GM23338 (cell line): ENCODE results near the gene MESP1. TPM values are rescaled to one million over a fixed set of nuclear protein-coding genes. Genes with fewer than 3 reads are reported as not detected.

Source experiments
- ATAC-seq: fragments of 200-7000 bp; cut with Tn5 transposase; 3 replicates; pipeline ENCODE4 v1.9.1; 2020
- DNase-seq: peaks from one replicate; pipeline ENCODE4 v3.0.0-alpha.2; 2015; ENCODE audit warnings: low spot score
- H2AFZ ChIP-seq: fragments of 200-600 bp; sonication (generic); 2 replicates; pipeline ENCODE4 v1.8.0; 2016; ENCODE audit warnings: antibody characterized with exemption, mild to moderate bottlenecking, moderate library complexity
- H3F3A ChIP-seq: fragments of 200-600 bp; sonication (generic); replicated peaks from 2 replicates; pipeline ENCODE4 v1.8.0; 2017; ENCODE audit warnings: antibody characterized with exemption, mixed run types, low read depth
- H3K27ac ChIP-seq: fragments of 200-600 bp; sonication (generic); 2 replicates; pipeline ENCODE4 v1.6.1; 2016; ENCODE audit warnings: low read depth
- H3K27me3 ChIP-seq: fragments of 200-600 bp; sonication (generic); 2 replicates; pipeline ENCODE4 v1.8.0; 2016; ENCODE audit warnings: mild to moderate bottlenecking, mixed run types, moderate library complexity; ENCODE audit not compliant: insufficient read depth
- H3K36me3 ChIP-seq: fragments of 200-600 bp; sonication (generic); 2 replicates; pipeline ENCODE4 v1.8.0; 2016; ENCODE audit warnings: mild to moderate bottlenecking; ENCODE audit not compliant: insufficient read depth
- H3K4me1 ChIP-seq: fragments of 200-600 bp; sonication (generic); 2 replicates; pipeline ENCODE4 v1.8.0; 2016; ENCODE audit warnings: mild to moderate bottlenecking, moderate library complexity; ENCODE audit not compliant: insufficient read depth
- H3K4me2 ChIP-seq: fragments of 200-600 bp; sonication (generic); 2 replicates; pipeline ENCODE4 v1.7.1; 2017; ENCODE audit warnings: mixed run types
- H3K4me3 ChIP-seq: fragments of 200-600 bp; sonication (generic); 2 replicates; pipeline ENCODE4 v1.6.1; 2016; ENCODE audit warnings: mixed run types
- H3K79me2 ChIP-seq: fragments of 200-600 bp; sonication (generic); replicated peaks from 2 replicates; pipeline ENCODE4 v1.8.0; 2017; ENCODE audit warnings: mild to moderate bottlenecking; ENCODE audit not compliant: insufficient read depth
- H3K9me2 ChIP-seq: fragments of 200-600 bp; sonication (generic); 2 replicates; pipeline ENCODE4 v1.8.0; 2017; ENCODE audit not compliant: insufficient read depth
- H4K20me1 ChIP-seq: fragments of 200-600 bp; sonication (generic); replicated peaks from 2 replicates; pipeline ENCODE4 v1.8.0; 2017; ENCODE audit warnings: mild to moderate bottlenecking; ENCODE audit not compliant: insufficient read depth
- H3K27ac Mint-ChIP-seq: 2 replicates; pipeline ENCODE4 v1.8.0; 2020; ENCODE audit warnings: inconsistent platforms, mild to moderate bottlenecking, moderate library complexity, mixed read lengths
- H3K27me3 Mint-ChIP-seq: 3 replicates; pipeline ENCODE4 v1.8.0; 2022; ENCODE audit warnings: low read depth, mild to moderate bottlenecking, moderate library complexity, mixed read lengths, inconsistent platforms; ENCODE audit not compliant: insufficient read depth, poor library complexity
- H3K36me3 Mint-ChIP-seq: 3 replicates; pipeline ENCODE4 v1.8.0; 2021; ENCODE audit warnings: low read depth, mild to moderate bottlenecking, inconsistent platforms, moderate library complexity, mixed read lengths
- H3K4me1 Mint-ChIP-seq: 3 replicates; pipeline ENCODE4 v1.8.0; 2020; ENCODE audit warnings: mild to moderate bottlenecking, inconsistent platforms, mixed read lengths
- H3K4me3 Mint-ChIP-seq: 3 replicates; pipeline ENCODE4 v1.8.0; 2021; ENCODE audit warnings: moderate library complexity, mild to moderate bottlenecking, inconsistent platforms, mixed read lengths
- H3K9me3 Mint-ChIP-seq: 3 replicates; pipeline ENCODE4 v1.8.0; 2020; ENCODE audit warnings: moderate library complexity, mild to moderate bottlenecking, inconsistent platforms, mixed read lengths
- CREB1 ChIP-seq: fragments of 250-450 bp; sonication (Bioruptor Pico); IDR thresholded peaks from 2 replicates; pipeline ENCODE4 v1.5.0; 2020; ENCODE audit warnings: low read depth, mild to moderate bottlenecking, moderate library complexity
- ETS1 ChIP-seq: IDR thresholded peaks from 2 replicates; pipeline ENCODE4 v1.6.1; 2016; ENCODE audit warnings: antibody characterized with exemption
- EZH2 ChIP-seq: fragments of 200-600 bp; sonication (generic); IDR thresholded peaks from one replicate; pipeline ENCODE4 v1.8.0; 2017; ENCODE audit warnings: antibody characterized with exemption, mild to moderate bottlenecking, low read depth; ENCODE audit not compliant: unreplicated experiment
- EZH2phosphoT487 ChIP-seq: fragments of 200-600 bp; sonication (generic); IDR thresholded peaks from one replicate; pipeline ENCODE4 v1.8.1; 2018; ENCODE audit warnings: antibody characterized with exemption; ENCODE audit not compliant: unreplicated experiment
- JUNB ChIP-seq: IDR thresholded peaks from one replicate; pipeline ENCODE4 v1.6.1; 2016; ENCODE audit warnings: antibody characterized with exemption; ENCODE audit not compliant: unreplicated experiment
- NANOG ChIP-seq: IDR thresholded peaks from 2 replicates; pipeline ENCODE4 v1.6.1; 2016; ENCODE audit warnings: antibody characterized with exemption, borderline replicate concordance
- REST ChIP-seq: IDR thresholded peaks from one replicate; pipeline ENCODE4 v1.6.1; 2018; ENCODE audit warnings: antibody characterized with exemption; ENCODE audit not compliant: unreplicated experiment
- STAT1 ChIP-seq: IDR thresholded peaks from one replicate; pipeline ENCODE4 v1.6.1; 2016; ENCODE audit warnings: antibody characterized with exemption; ENCODE audit not compliant: unreplicated experiment
- ZNF114 ChIP-seq: fragments of 250-450 bp; sonication (Bioruptor Pico); IDR thresholded peaks from 2 replicates; pipeline ENCODE4 v1.5.0; 2020; ENCODE audit warnings: mild to moderate bottlenecking, moderate library complexity
- ZNF331 ChIP-seq: fragments of 250-450 bp; sonication (Bioruptor Pico); IDR thresholded peaks from 2 replicates; pipeline ENCODE4 v1.5.0; 2020; ENCODE audit warnings: low read depth, mild to moderate bottlenecking, moderate library complexity
- polyA plus RNA-seq: library from polyadenylated mRNA; unstranded; fragments of >200 nt; fragmentation: Nextera tagmentation; extraction: Ambion mirVana; gene quantifications from 2 replicates; pipeline ENCODE4 v1.2.1, GENCODE V29; 2016
- total RNA-seq: library from RNA; depleted of rRNA; stranded (reverse); fragments of >200 nt; shearing (Covaris generic); gene quantifications from 2 replicates; pipeline ENCODE4 v1.2.3, GENCODE V29; 2014
- TF ChIP-seq, protein P1 (sequence below), 2 experiments: fragments of 200-600 bp in 1 of 2; sonication (generic) in 1 of 2; conservative IDR thresholded peaks; 2 replicates each; pipeline versions ENCODE4 v1.5.1 to v1.6.1; 2016 to 2017; ENCODE audit warnings: antibody characterized with exemption in 2 of 2, low read depth in 2 of 2, mild to moderate bottlenecking in 2 of 2, moderate library complexity in 1 of 2

The MESP1 gene
- total and polyA plus RNA-seq, 2 experiments from 2014 or later = 0.21 to 0.91 TPM

DNA sequence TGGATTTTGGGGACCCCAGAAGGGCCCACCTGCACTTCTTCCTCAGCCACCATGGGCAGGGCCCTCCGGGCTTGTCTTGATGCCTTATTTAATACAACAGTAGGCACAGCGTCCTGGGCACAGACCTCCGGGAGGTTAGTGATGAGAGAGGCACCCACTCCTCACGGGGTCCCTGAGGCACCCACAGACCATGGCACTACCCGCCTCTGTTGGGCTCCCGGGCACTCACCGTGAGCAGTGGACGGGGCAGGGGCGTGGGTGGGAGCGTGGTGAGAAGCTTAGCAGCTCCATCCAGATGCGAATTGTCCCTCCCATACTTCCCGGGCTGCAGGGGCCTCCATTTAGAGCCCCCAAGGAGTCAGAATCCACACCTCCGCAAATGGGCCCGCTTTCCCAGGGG lies 24.8 kb upstream of the MESP1 start (continued):
- TF ChIP-seq ETS1 (no peak), EZH2phosphoT487 (no peak), CREB1 (CRISPR knock-in tag) (no peak), STAT1 (no peak), ZNF331 (CRISPR knock-in tag) (no peak), EZH2 (no peak), REST (no peak), JUNB (no peak), ZNF114 (no peak), NANOG (no peak)
- TF ChIP-seq, protein P1, sequence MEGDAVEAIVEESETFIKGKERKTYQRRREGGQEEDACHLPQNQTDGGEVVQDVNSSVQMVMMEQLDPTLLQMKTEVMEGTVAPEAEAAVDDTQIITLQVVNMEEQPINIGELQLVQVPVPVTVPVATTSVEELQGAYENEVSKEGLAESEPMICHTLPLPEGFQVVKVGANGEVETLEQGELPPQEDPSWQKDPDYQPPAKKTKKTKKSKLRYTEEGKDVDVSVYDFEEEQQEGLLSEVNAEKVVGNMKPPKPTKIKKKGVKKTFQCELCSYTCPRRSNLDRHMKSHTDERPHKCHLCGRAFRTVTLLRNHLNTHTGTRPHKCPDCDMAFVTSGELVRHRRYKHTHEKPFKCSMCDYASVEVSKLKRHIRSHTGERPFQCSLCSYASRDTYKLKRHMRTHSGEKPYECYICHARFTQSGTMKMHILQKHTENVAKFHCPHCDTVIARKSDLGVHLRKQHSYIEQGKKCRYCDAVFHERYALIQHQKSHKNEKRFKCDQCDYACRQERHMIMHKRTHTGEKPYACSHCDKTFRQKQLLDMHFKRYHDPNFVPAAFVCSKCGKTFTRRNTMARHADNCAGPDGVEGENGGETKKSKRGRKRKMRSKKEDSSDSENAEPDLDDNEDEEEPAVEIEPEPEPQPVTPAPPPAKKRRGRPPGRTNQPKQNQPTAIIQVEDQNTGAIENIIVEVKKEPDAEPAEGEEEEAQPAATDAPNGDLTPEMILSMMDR (conservative IDR thresholded peaks at IDR 0.05; ENCODE audit: low read depth in 2 of 2) = no peak

DNA sequence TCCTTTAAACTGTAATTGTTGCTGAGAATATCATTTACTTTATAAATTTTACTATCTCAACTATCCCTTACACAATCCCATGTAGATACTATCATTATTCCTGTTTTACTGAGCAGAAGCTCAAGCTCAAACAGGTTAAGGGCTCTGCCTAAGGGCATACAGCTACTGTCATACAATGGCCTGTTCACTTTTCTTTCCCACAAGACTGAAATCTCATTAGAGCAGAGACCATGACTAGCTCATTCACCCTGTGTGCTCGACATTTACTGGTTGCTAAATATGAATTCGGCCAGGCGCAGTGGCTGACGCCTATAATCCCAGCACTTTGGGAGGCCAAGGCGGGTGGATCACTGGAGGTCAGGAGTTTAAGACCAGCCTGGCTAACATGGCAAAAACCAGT lies 23.4 kb upstream of the MESP1 start:
- Histone ChIP-seq H3K4me3 (no peak overlapping the region), H2AFZ (no peak overlapping the region), H3K9me2 (no peaks in the 10 kb centered on the region), H3K36me3 (no peaks in the 10 kb centered on the region), H3K4me2 (no peak overlapping the region), H4K20me1 (no peaks in the 10 kb centered on the region), H3K79me2 (no peaks in the 10 kb centered on the region), H3F3A (no peaks in the 10 kb centered on the region), H3K27me3 (peaks cover 40% of the 10 kb centered on the region), H3K4me1 (peaks cover 3% of the 10 kb centered on the region; the same call in 1 of the 2 replicates), H3K27ac (no peak overlapping the region)
- Mint-ChIP-seq H3K4me1 (no peaks in the 10 kb centered on the region), H3K4me3 (no peak overlapping the region), H3K36me3 (no peaks in the 10 kb centered on the region), H3K9me3 (no peaks in the 10 kb centered on the region), H3K27ac (no peak overlapping the region), H3K27me3 (peaks cover 22% of the 10 kb centered on the region)
- no peak for ATAC-seq
- DNase-seq = no peak
- TF ChIP-seq REST (no peak), ETS1 (no peak), STAT1 (no peak), ZNF114 (no peak), NANOG (no peak), EZH2 (no peak), JUNB (no peak), CREB1 (CRISPR knock-in tag) (no peak)
